Natural killer cell treated with Interleukin-12 subunit alpha and Interleukin-12 subunit beta and Interleukin-15 and Interleukin-18, amount 100 ng/mL, for 72 hours (primary cell): ENCODE data around the gene HLA-B. TPM values are rescaled to one million over a fixed set of nuclear protein-coding genes. Genes with fewer than 3 reads are reported as not detected.
"Not testable (repeated sequence)": the region's sequence is repeated elsewhere in the genome, so short reads cannot be mapped to it uniquely, and the experiment has no call there.

Experiments
- ATAC-seq, 2 donors: fragments of 150-1000 bp; cut with Tn5 transposase in 1 of 2; sonication (Bioruptor Pico), chemical (Tn5 transposase) in 1 of 2; 2 replicates each; pipeline ENCODE4 v1.10.0; 2021
- DNase-seq: peaks from one replicate; pipeline ENCODE4 v3.0.0; 2022; ENCODE audit warnings: low spot score
- H3K27ac Mint-ChIP-seq, 2 donors: 1 replicate in 1 of 2; 2 replicates in 1 of 2; pipeline ENCODE4 v1.8.0; 2022; ENCODE audit warnings: mixed read lengths in 2 of 2, mild to moderate bottlenecking in 1 of 2, moderate library complexity in 1 of 2
- H3K27me3 Mint-ChIP-seq, 2 donors: 1 replicate in 1 of 2; 2 replicates in 1 of 2; pipeline ENCODE4 v1.8.0; 2022; ENCODE audit warnings: mixed read lengths in 2 of 2
- H3K36me3 Mint-ChIP-seq: one replicate; pipeline ENCODE4 v1.8.0; 2022; ENCODE audit warnings: mixed read lengths
- H3K4me1 Mint-ChIP-seq, 2 donors: 1 replicate in 1 of 2; 2 replicates in 1 of 2; pipeline ENCODE4 v1.8.0; 2022; ENCODE audit warnings: low read depth in 2 of 2, mixed read lengths in 2 of 2, mild to moderate bottlenecking in 1 of 2
- H3K4me3 Mint-ChIP-seq: one replicate; pipeline ENCODE4 v1.8.0; 2022; ENCODE audit warnings: mixed read lengths
- H3K9me3 Mint-ChIP-seq: 2 replicates; pipeline ENCODE4 v1.8.0; 2022; ENCODE audit warnings: mixed read lengths
- total RNA-seq, 2 donors: library from RNA; stranded (reverse); gene quantifications; one replicate each; pipeline ENCODE4 v1.2.3, GENCODE V29; 2022

Gene HLA-B
- total RNA-seq, 2 donors from 2014 or later, result 3,852 to 7,384 TPM

DNA sequence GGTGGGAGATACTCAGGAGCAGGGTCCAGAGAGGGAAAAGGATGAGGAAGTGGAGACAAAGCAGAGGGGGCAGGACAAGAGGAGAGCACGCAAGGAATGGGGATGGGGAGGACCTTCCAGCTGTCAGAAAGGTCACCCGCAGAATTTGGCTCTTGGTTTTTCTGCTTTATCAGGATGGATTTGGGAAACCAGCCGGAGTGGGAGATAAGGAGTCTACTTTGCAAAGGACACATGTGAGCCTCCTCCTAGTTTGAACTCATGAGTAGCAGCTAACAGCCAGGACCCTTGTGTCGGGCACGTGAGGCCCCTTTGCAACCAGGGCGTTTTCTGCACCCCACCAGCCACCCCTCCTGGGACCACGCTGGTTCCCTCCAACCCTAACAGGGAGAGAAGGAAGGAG is 38.9 kb upstream of the HLA-B start:
- Mint-ChIP-seq H3K9me3 (no peaks in the 10 kb centered on the region), H3K27me3 (no peaks in the 10 kb centered on the region), H3K27ac (no peak overlapping the region), H3K4me1 (peaks cover 11 to 17% of the 10 kb centered on the region in 2 donors), H3K4me3 (no peak overlapping the region), H3K36me3 (no peaks in the 10 kb centered on the region)
- ATAC-seq, result no peak
- DNase-seq, result no peak

- Mint-ChIP-seq H3K4me1 (peaks cover 5 to 8% of the 10 kb centered on the region in 2 donors), H3K27ac (no peak overlapping the region), H3K9me3 (no peaks in the 10 kb centered on the region), H3K36me3 (no peaks in the 10 kb centered on the region), H3K4me3 (no peak overlapping the region), H3K27me3 (no peaks in the 10 kb centered on the region)
- no peak for ATAC-seq
- no peak for DNase-seq
Measured at GRCh38 chr6:31394381-31394780, 37.4 kb upstream of the HLA-B start.

DNA sequence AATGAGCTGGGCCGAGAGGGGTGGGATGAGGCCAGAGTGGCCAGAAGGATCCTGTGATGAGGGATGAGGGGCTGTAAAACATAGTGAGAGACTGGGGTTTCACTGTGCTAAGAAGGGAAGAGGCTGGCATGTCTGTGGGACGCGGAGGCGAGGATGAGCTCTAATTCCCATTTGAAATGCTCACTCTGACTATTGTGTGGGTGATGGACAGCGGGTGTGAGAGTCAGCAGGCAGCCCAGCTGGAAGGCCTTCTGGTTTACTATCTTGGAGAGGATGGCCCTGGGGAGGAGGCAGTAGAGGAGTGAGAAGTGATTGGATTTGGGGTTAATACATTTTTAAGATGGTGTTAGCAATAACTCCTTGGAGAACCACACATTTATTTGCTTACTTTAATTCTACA is 37.0 kb upstream of the HLA-B start:
- Mint-ChIP-seq H3K4me1 (peaks cover 4 to 6% of the 10 kb centered on the region in 2 donors), H3K27ac (no peak overlapping the region), H3K27me3 (no peaks in the 10 kb centered on the region), H3K4me3 (no peak overlapping the region), H3K36me3 (no peaks in the 10 kb centered on the region), H3K9me3 (no peaks in the 10 kb centered on the region)
- DNase-seq (no peak), ATAC-seq (no peak)

DNA sequence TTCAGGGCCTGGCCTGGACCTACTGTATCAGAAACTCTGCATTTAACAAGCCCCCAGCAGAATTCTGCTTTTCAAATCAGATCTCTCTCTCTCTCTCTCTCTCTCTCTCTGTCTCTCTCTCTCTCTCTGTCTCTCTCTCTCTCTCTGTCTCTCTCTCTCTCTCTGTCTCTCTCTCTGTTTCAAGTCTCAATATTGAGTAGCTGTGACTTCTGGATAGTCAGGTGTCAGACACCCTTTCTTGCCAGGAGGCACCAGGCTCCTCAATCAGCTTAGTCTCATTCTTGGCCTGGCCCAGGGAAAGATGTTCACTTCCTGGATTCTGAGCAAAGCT is 32.8 kb upstream of the HLA-B start:
- H3K27ac Mint-ChIP-seq, H3K36me3 Mint-ChIP-seq, ATAC-seq, H3K4me1 Mint-ChIP-seq, H3K4me3 Mint-ChIP-seq, DNase-seq, H3K27me3 Mint-ChIP-seq, H3K9me3 Mint-ChIP-seq: not testable (repeated sequence)

- H3K27me3 Mint-ChIP-seq, H3K36me3 Mint-ChIP-seq, H3K4me3 Mint-ChIP-seq, ATAC-seq, H3K27ac Mint-ChIP-seq, H3K4me1 Mint-ChIP-seq, H3K9me3 Mint-ChIP-seq, DNase-seq: not testable (repeated sequence)
Measured at GRCh38 chr6:31388916-31389801, 32.2 kb upstream of the HLA-B start.

GRCh38 chr6:31386977-31387376 is 30.0 kb upstream of the HLA-B start:
- no peak for DNase-seq
- H3K27me3 Mint-ChIP-seq, result no peaks in the 10 kb centered on the region
- no peak overlapping the region for H3K4me3 Mint-ChIP-seq
- no peaks in the 10 kb centered on the region for H3K4me1 Mint-ChIP-seq
- no peaks in the 10 kb centered on the region for H3K9me3 Mint-ChIP-seq
- no peak overlapping the region for H3K27ac Mint-ChIP-seq
- H3K36me3 Mint-ChIP-seq, result no peaks in the 10 kb centered on the region
- ATAC-seq, result no peak

GRCh38 chr6:31386099-31386498 is 29.1 kb upstream of the HLA-B start:
- no peak overlapping the region for H3K4me3 Mint-ChIP-seq
- no peaks in the 10 kb centered on the region for H3K9me3 Mint-ChIP-seq
- H3K27me3 Mint-ChIP-seq, result no peaks in the 10 kb centered on the region
- no peaks in the 10 kb centered on the region for H3K4me1 Mint-ChIP-seq
- ATAC-seq, result no peak
- no peak overlapping the region for H3K27ac Mint-ChIP-seq
- H3K36me3 Mint-ChIP-seq, result no peaks in the 10 kb centered on the region
- DNase-seq, result no peak

DNA sequence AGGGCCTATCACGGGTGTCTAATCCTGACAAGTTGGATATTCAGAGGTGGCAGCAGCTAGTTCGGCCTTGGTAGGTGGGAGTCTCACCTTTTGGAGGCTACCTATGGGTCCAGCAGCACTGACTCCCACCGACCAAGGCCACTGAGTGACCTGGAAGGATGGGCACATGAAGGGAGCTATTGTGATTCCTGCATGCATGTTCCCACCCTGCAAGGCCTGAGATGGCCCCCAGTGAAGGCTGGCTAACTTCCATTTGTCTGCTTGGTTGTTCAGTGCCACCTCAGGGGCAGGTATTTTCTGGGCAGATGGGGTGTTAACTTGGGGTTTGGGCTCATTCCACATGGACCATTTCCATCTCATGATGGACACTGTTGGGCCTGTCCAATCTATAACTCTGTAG is 28.1 kb upstream of the HLA-B start:
- Mint-ChIP-seq H3K9me3 (no peaks in the 10 kb centered on the region), H3K4me1 (no peaks in the 10 kb centered on the region), H3K27ac (no peak overlapping the region), H3K27me3 (peaks cover 0 to under 1% of the 10 kb centered on the region in 2 donors), H3K4me3 (no peak overlapping the region), H3K36me3 (no peaks in the 10 kb centered on the region)
- DNase-seq, result no peak
- ATAC-seq, result no peak

GRCh38 chr6:31383149-31383548 is 26.2 kb upstream of the HLA-B start:
- Mint-ChIP-seq H3K4me1 (no peaks in the 10 kb centered on the region), H3K9me3 (no peaks in the 10 kb centered on the region), H3K27ac (no peak overlapping the region), H3K27me3 (peaks cover 3 to 14% of the 10 kb centered on the region in 2 donors), H3K36me3 (no peaks in the 10 kb centered on the region), H3K4me3 (no peak overlapping the region)
- ATAC-seq, result peak in 1 of 2 donors; percentile 63
- no peak for DNase-seq

GRCh38 chr6:31381666-31382065 is 24.7 kb upstream of the HLA-B start:
- DNase-seq, result no peak
- ATAC-seq, result no peak
- Mint-ChIP-seq H3K4me1 (no peaks in the 10 kb centered on the region), H3K36me3 (no peaks in the 10 kb centered on the region), H3K9me3 (no peaks in the 10 kb centered on the region), H3K27me3 (peaks cover 3 to 14% of the 10 kb centered on the region in 2 donors), H3K27ac (no peak overlapping the region), H3K4me3 (no peak overlapping the region)

- Mint-ChIP-seq H3K4me3 (no peak overlapping the region), H3K4me1 (no peaks in the 10 kb centered on the region), H3K9me3 (no peaks in the 10 kb centered on the region), H3K36me3 (no peaks in the 10 kb centered on the region), H3K27ac (no peak overlapping the region), H3K27me3 (peaks cover 3 to 14% of the 10 kb centered on the region in 2 donors)
- ATAC-seq (no peak), DNase-seq (no peak)
Measured at GRCh38 chr6:31379850-31380249, 22.9 kb upstream of the HLA-B start.

DNA sequence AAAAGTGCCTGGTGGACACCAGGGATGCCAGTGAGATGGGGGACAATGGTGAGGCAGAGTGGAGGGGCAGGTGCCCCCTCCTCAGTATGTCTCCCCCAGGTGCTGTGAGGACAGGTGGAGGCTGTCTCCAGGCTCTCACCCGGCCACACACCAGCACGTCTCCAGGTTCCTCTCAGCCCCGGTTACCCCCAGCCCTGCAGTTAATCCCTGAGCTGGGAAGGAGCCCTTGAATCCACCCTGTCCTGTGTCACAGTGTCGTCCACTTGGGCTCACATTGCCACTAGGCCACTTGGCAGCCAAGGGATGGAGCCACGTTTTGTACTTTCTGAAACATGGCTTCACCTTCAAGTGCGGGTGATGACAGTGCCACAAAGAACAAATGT is 21.7 kb upstream of the HLA-B start:
- no peaks in the 10 kb centered on the region for H3K4me1 Mint-ChIP-seq
- no peak overlapping the region for H3K4me3 Mint-ChIP-seq
- DNase-seq, result no peak
- peaks cover 3 to 14% of the 10 kb centered on the region in 2 donors for H3K27me3 Mint-ChIP-seq
- H3K27ac Mint-ChIP-seq, result no peak overlapping the region
- no peak for ATAC-seq
- H3K36me3 Mint-ChIP-seq, result no peaks in the 10 kb centered on the region
- H3K9me3 Mint-ChIP-seq, result no peaks in the 10 kb centered on the region

- H3K9me3 Mint-ChIP-seq, result no peaks in the 10 kb centered on the region
- H3K27ac Mint-ChIP-seq, result no peak overlapping the region
- peaks cover 4 to 14% of the 10 kb centered on the region in 2 donors for H3K27me3 Mint-ChIP-seq
- H3K36me3 Mint-ChIP-seq, result no peaks in the 10 kb centered on the region
- ATAC-seq (no peak), DNase-seq (no peak)
- no peaks in the 10 kb centered on the region for H3K4me1 Mint-ChIP-seq
- no peak overlapping the region for H3K4me3 Mint-ChIP-seq
Measured at GRCh38 chr6:31378062-31378720, 21.2 kb upstream of the HLA-B start.

- no peak for DNase-seq
- H3K27ac Mint-ChIP-seq, result no peak overlapping the region
- no peaks in the 10 kb centered on the region for H3K36me3 Mint-ChIP-seq
- ATAC-seq, result no peak
- peaks cover 11 to 17% of the 10 kb centered on the region in 2 donors for H3K27me3 Mint-ChIP-seq
- H3K4me1 Mint-ChIP-seq, result peaks cover 0 to 2% of the 10 kb centered on the region in 2 donors
- H3K9me3 Mint-ChIP-seq, result no peaks in the 10 kb centered on the region
- H3K4me3 Mint-ChIP-seq, result no peak overlapping the region
Measured at GRCh38 chr6:31377029-31377428, 20.1 kb upstream of the HLA-B start.
